H1 (cell line): ENCODE results near the gene LPP. TPM values are rescaled to one million over a fixed set of nuclear protein-coding genes. Genes with fewer than 3 reads are reported as not detected.

Experiments
- CTCF ChIA-PET: fragments of 300-600 bp; sonication (Branson Sonifier 250); formaldehyde crosslinking; loops from one replicate; lab custom pipeline; 2021; ENCODE audit not compliant: partially characterized antibody; lab: Charles Lee
- POLR2A ChIA-PET: fragments of 300-600 bp; sonication (Branson Sonifier 250); formaldehyde crosslinking; loops from one replicate; lab custom pipeline; 2021; ENCODE audit warnings: inconsistent platforms; ENCODE audit not compliant: partially characterized antibody; lab: Charles Lee
- DNase-seq, 2 experiments: peaks; one replicate each; pipeline versions ENCODE4 v3.0.0 to v3.0.0-alpha.2; 2010 to 2022; ENCODE audit warnings: low spot score in 2 of 2, low read depth in 1 of 2, mixed read lengths in 1 of 2
- FAIRE-seq: peaks from 2 replicates; lab custom pipeline; 2011; peaks lifted over from hg19 to GRCh38; lab: Jason Lieb, UNC
- H2AFZ ChIP-seq: 2 replicates; pipeline ENCODE4 v1.8.1; 2012; ENCODE audit warnings: low read length, inconsistent platforms
- H2AK5ac ChIP-seq: 2 replicates; pipeline ENCODE4 v1.6.1; 2013; ENCODE audit warnings: low read depth, low read length
- H2BK120ac ChIP-seq: replicated peaks from 2 replicates; pipeline ENCODE3; 2013; ENCODE audit warnings: low read depth, low read length, inconsistent platforms
- H2BK12ac ChIP-seq: 2 replicates; pipeline ENCODE4 v1.6.1; 2013; ENCODE audit warnings: low read depth, low read length
- H2BK15ac ChIP-seq: 2 replicates; pipeline ENCODE4 v1.6.1; 2013; ENCODE audit warnings: low read length
- H2BK20ac ChIP-seq: 2 replicates; pipeline ENCODE4 v1.6.1; 2013; ENCODE audit warnings: low read length
- H2BK5ac ChIP-seq: 2 replicates; pipeline ENCODE4 v1.6.1; 2013; ENCODE audit warnings: low read depth, low read length
- H3K14ac ChIP-seq: 2 replicates; pipeline ENCODE4 v1.6.1; 2013; ENCODE audit warnings: inconsistent platforms; ENCODE audit not compliant: insufficient read length
- H3K18ac ChIP-seq: 2 replicates; pipeline ENCODE4 v1.6.1; 2013; ENCODE audit warnings: low read length; ENCODE audit errors: extremely low read depth
- H3K23ac ChIP-seq: 2 replicates; pipeline ENCODE4 v1.6.1; 2013; ENCODE audit warnings: inconsistent platforms; ENCODE audit not compliant: insufficient read length
- H3K23me2 ChIP-seq: 2 replicates; pipeline ENCODE4 v1.6.1; 2013; ENCODE audit warnings: low read depth, low read length
- H3K27ac ChIP-seq: 2 replicates; pipeline ENCODE4 v1.6.1; 2011; ENCODE audit warnings: low read depth, low read length, inconsistent platforms
- H3K27me3 ChIP-seq, 4 experiments: replicated peaks in 1 of 4; 1 replicate in 1 of 4; 2 replicates in 3 of 4; pipeline versions ENCODE4 v1.6.1 to v1.8.1; 2011 to 2013; ENCODE audit warnings: low read length in 3 of 4, mild to moderate bottlenecking in 3 of 4, inconsistent platforms in 2 of 4, mixed read lengths in 2 of 4, moderate library complexity in 1 of 4; ENCODE audit not compliant: control insufficient read depth in 3 of 4, insufficient read depth in 3 of 4; ENCODE audit errors: extremely low read depth in 1 of 4
- H3K36me3 ChIP-seq, 4 experiments: 2 replicates each; pipeline versions ENCODE4 v1.6.1 to v1.8.1; 2011 to 2013; ENCODE audit warnings: mild to moderate bottlenecking in 4 of 4, low read length in 3 of 4, moderate library complexity in 2 of 4, control low read depth in 1 of 4, inconsistent platforms in 1 of 4; ENCODE audit not compliant: insufficient read depth in 4 of 4, control insufficient read depth in 2 of 4
- H3K4ac ChIP-seq: replicated peaks from 2 replicates; pipeline ENCODE3; 2013; ENCODE audit warnings: low read length, low read depth, mixed read lengths, inconsistent platforms; ENCODE audit not compliant: insufficient read length
- H3K4me1 ChIP-seq, 4 experiments: replicated peaks in 1 of 4; 1 replicate in 1 of 4; 2 replicates in 3 of 4; pipeline versions ENCODE4 v1.6.1 to v1.8.1; 2011 to 2013; ENCODE audit warnings: low read length in 3 of 4, inconsistent platforms in 2 of 4, mixed read lengths in 1 of 4; ENCODE audit not compliant: insufficient read depth in 4 of 4, control insufficient read depth in 3 of 4
- H3K4me2 ChIP-seq, 2 experiments: 2 replicates each; pipeline versions ENCODE4 v1.6.1 to v1.8.1; 2011 to 2013; ENCODE audit warnings: low read depth in 2 of 2, low read length in 2 of 2, control low read depth in 1 of 2, inconsistent platforms in 1 of 2, mild to moderate bottlenecking in 1 of 2; ENCODE audit not compliant: insufficient read depth in 1 of 2
- H3K4me3 ChIP-seq, 4 experiments: fragments of 200-600, 300-600 bp in 1 of 4; sonication (generic), shearing (Covaris generic), sonication (Bioruptor Twin) in 1 of 4; 2 replicates each; pipeline versions ENCODE4 v1.5.1 to v1.8.1; 2011 to 2016; ENCODE audit warnings: low read length in 4 of 4, low read depth in 3 of 4, control low read depth in 2 of 4, inconsistent platforms in 2 of 4, mild to moderate bottlenecking in 2 of 4, mixed read lengths in 1 of 4, moderate library complexity in 1 of 4; ENCODE audit not compliant: insufficient read depth in 2 of 4; ENCODE audit errors: extremely low read depth in 1 of 4
- H3K56ac ChIP-seq: replicated peaks from 2 replicates; pipeline ENCODE3; 2013; ENCODE audit warnings: low read depth, mild to moderate bottlenecking, mixed read lengths, low read length, inconsistent platforms; ENCODE audit not compliant: insufficient read length
- H3K79me1 ChIP-seq: 2 replicates; pipeline ENCODE4 v1.6.1; 2013; ENCODE audit warnings: low read depth, low read length, control low read depth
- H3K79me2 ChIP-seq, 2 experiments: 2 replicates each; pipeline versions ENCODE4 v1.6.1 to v1.8.1; 2012 to 2013; ENCODE audit warnings: low read length in 2 of 2, mild to moderate bottlenecking in 2 of 2, inconsistent platforms in 1 of 2; ENCODE audit not compliant: insufficient read depth in 2 of 2, control insufficient read depth in 1 of 2
- H3K9ac ChIP-seq, 4 experiments: replicated peaks in 1 of 4; 1 replicate in 1 of 4; 2 replicates in 3 of 4; pipeline versions ENCODE4 v1.6.1 to v1.8.1; 2011 to 2013; ENCODE audit warnings: low read depth in 3 of 4, low read length in 3 of 4, control low read depth in 2 of 4, mild to moderate bottlenecking in 2 of 4, moderate library complexity in 2 of 4, inconsistent platforms in 1 of 4; ENCODE audit errors: extremely low read depth in 1 of 4
- H3K9me3 ChIP-seq, 2 experiments: 2 replicates each; pipeline versions ENCODE4 v1.6.1 to v1.8.1; 2012 to 2013; ENCODE audit warnings: mild to moderate bottlenecking in 2 of 2, moderate library complexity in 2 of 2, control low read depth in 1 of 2, inconsistent platforms in 1 of 2, low read depth in 1 of 2, low read length in 1 of 2, mixed read lengths in 1 of 2; ENCODE audit not compliant: insufficient read depth in 2 of 2
- H4K20me1 ChIP-seq, 2 experiments: replicated peaks in 1 of 2; 2 replicates each; pipeline versions ENCODE3 to v1.8.1; 2011 to 2013; ENCODE audit warnings: inconsistent platforms in 2 of 2, low read length in 2 of 2, mild to moderate bottlenecking in 1 of 2; ENCODE audit not compliant: insufficient read depth in 2 of 2, control insufficient read depth in 1 of 2
- H4K5ac ChIP-seq: 2 replicates; pipeline ENCODE4 v1.6.1; 2013; ENCODE audit warnings: low read length, low read depth, mixed read lengths, inconsistent platforms; ENCODE audit not compliant: insufficient read length
- H4K8ac ChIP-seq: 2 replicates; pipeline ENCODE4 v1.8.0; 2013; ENCODE audit warnings: mild to moderate bottlenecking, moderate library complexity, low read length, inconsistent platforms; ENCODE audit not compliant: insufficient read depth; ENCODE audit errors: extremely low read depth
- H4K91ac ChIP-seq: replicated peaks from 2 replicates; pipeline ENCODE3; 2013; ENCODE audit warnings: low read length, mixed read lengths, inconsistent platforms; ENCODE audit not compliant: insufficient read length
- GTF2F1 ChIP-seq: IDR thresholded peaks from 2 replicates; pipeline ENCODE4 v1.6.1; 2012; ENCODE audit warnings: low read depth, low read length, improper control_type of control experiment, borderline replicate concordance
- HDAC2 ChIP-seq, 2 experiments: fragments of 300-600 bp in 1 of 2; sonication (generic) in 1 of 2; IDR thresholded peaks; 2 replicates each; pipeline ENCODE4 v1.6.1; 2011 to 2012; ENCODE audit warnings: low read depth in 2 of 2, low read length in 2 of 2, mild to moderate bottlenecking in 2 of 2, moderate library complexity in 2 of 2, borderline replicate concordance in 1 of 2, inconsistent platforms in 1 of 2
- NRF1 ChIP-seq: IDR thresholded peaks from 2 replicates; pipeline ENCODE4 v1.6.1; 2011; ENCODE audit warnings: mild to moderate bottlenecking, low read depth, low read length, improper control_type of control experiment
- TBP ChIP-seq: IDR thresholded peaks from 2 replicates; pipeline ENCODE4 v1.6.1; 2011; ENCODE audit warnings: low read depth, low read length, improper control_type of control experiment
- YY1 ChIP-seq: IDR thresholded peaks from 2 replicates; pipeline ENCODE4 v1.6.1; 2011; ENCODE audit warnings: low read depth, mild to moderate bottlenecking, low read length
- whole genome bisulfite sequencing, 2 experiments: shearing (Covaris generic) in 1 of 2; methylation state at CpG; one replicate each; pipeline versions ENCODE4 v1.1.6 to v1.1.7; 2013 to 2015; ENCODE audit warnings: low lambda C conversion rate in 2 of 2, mixed read lengths in 2 of 2, inconsistent platforms in 1 of 2, low coverage in 1 of 2, missing lambda C conversion rate in 1 of 2; ENCODE audit not compliant: insufficient replicate concordance in 2 of 2, insufficient coverage in 1 of 2, insufficient read length in 1 of 2; ENCODE audit errors: extremely low coverage in 1 of 2, missing lambda C conversion rate in 1 of 2; 5-methylcytosine and 5-hydroxymethylcytosine counted together
- polyA plus RNA-seq, 7 experiments: library from polyadenylated mRNA; depleted of rRNA in 3 of 7; stranded (reverse) in 5 of 7; unstranded in 2 of 7; fragments of >200 nt in 5 of 7; fragments of 200-250 nt in 2 of 7; gene quantifications; 1 replicate in 5 of 7; 2 replicates in 1 of 7; 4 replicates in 1 of 7; pipeline versions ENCODE4 v1.2.1 to v1.2.3, GENCODE V29; 2011 to 2013; ENCODE audit warnings: missing spikeins in 2 of 7, mixed read lengths in 2 of 7
- total RNA-seq: library from RNA; stranded (reverse); fragmentation: NEBNext Ultra II Directional; extraction: Animal tissue kit (Norgen Biotek cat#: 25700); gene quantifications from 2 replicates; pipeline ENCODE4 v1.2.1, GENCODE V29; 2021
- TF ChIP-seq, protein P1 (sequence below): IDR thresholded peaks from 2 replicates; pipeline ENCODE4 v1.6.1; 2011; ENCODE audit warnings: low read length, improper control_type of control experiment

The LPP gene
- total and polyA plus RNA-seq, 2 of the 8 experiments (the other 6 are each of a cell fraction or from before 2014, with no cell fraction given) = 10.0 to 53.3 TPM

GRCh38 chr3:188253123-188253793 is 99.3 kb downstream of the LPP start:
- no peak overlapping the region for H2AK5ac ChIP-seq
- H4K8ac ChIP-seq = no peak overlapping the region
- no peak overlapping the region for H2BK15ac ChIP-seq
- H2BK5ac ChIP-seq = no peak overlapping the region
- H4K20me1 ChIP-seq = no peaks in the 10 kb centered on the region
- no peak overlapping the region for H3K4me3 ChIP-seq
- no peak overlapping the region for H2BK20ac ChIP-seq
- H2BK120ac ChIP-seq = no peak overlapping the region
- H4K91ac ChIP-seq = no peak overlapping the region
- H2AFZ ChIP-seq = no peak overlapping the region
- no peak overlapping the region for H3K14ac ChIP-seq
- H3K9ac ChIP-seq = no peak overlapping the region
- no peak overlapping the region for H4K5ac ChIP-seq
- DNase-seq (no peak), FAIRE-seq (no peak)
- H3K27me3 ChIP-seq = no peaks in the 10 kb centered on the region
- no peaks in the 10 kb centered on the region for H3K9me3 ChIP-seq
- no peaks in the 10 kb centered on the region for H3K23me2 ChIP-seq
- H3K4ac ChIP-seq = no peak overlapping the region
- H3K79me1 ChIP-seq = no peaks in the 10 kb centered on the region; the same call in 1 of the 2 replicates
- no peaks in the 10 kb centered on the region for H3K36me3 ChIP-seq
- ChIA-PET POLR2A (interaction anchor here (3.0 kb wide), 1 partner anchor 11 kb away, joined by 9 read pairs; no protein-coding TSS in a partner anchor), CTCF (interaction anchor here (1.6 kb wide), 1 partner anchor 506 kb away, joined by 3 read pairs; no protein-coding TSS in a partner anchor)
- no peak overlapping the region for H3K56ac ChIP-seq
- 91% methylated on average over 5 of the region's 5 CpGs; no CpG with 5 or more reads in 1 of the 2 experiments for WGBS, 2 experiments
- H3K79me2 ChIP-seq = no peaks in the 10 kb centered on the region
- H2BK12ac ChIP-seq = no peak overlapping the region
- H3K4me1 ChIP-seq = no peaks in the 10 kb centered on the region
- H3K27ac ChIP-seq = no peak overlapping the region
- H3K23ac ChIP-seq = no peak overlapping the region
- H3K4me2 ChIP-seq = no peak overlapping the region
- H3K18ac ChIP-seq = no peak overlapping the region
- no peak for TF ChIP-seq TBP
- no peak for TF ChIP-seq HDAC2 (IDR thresholded peaks at IDR 0.05; ENCODE audit: borderline replicate concordance in 1 of 2, low read depth in 2 of 2, low read length in 2 of 2)
- no peak for TF ChIP-seq YY1
- no peak for TF ChIP-seq GTF2F1
- TF ChIP-seq NRF1 = no peak
- TF ChIP-seq, protein P1, sequence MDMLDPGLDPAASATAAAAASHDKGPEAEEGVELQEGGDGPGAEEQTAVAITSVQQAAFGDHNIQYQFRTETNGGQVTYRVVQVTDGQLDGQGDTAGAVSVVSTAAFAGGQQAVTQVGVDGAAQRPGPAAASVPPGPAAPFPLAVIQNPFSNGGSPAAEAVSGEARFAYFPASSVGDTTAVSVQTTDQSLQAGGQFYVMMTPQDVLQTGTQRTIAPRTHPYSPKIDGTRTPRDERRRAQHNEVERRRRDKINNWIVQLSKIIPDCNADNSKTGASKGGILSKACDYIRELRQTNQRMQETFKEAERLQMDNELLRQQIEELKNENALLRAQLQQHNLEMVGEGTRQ = no peak
